GM12892 (cell line): ENCODE measurements around the gene DHRSX.

Source experiments
- POLR2A ChIP-seq: IDR thresholded peaks from 2 replicates; pipeline ENCODE4 v1.6.1; 2011; ENCODE audit warnings: low read depth, low read length, control low read depth
- POLR2AphosphoS5 ChIP-seq: IDR thresholded peaks from 2 replicates; pipeline ENCODE4 v1.6.1; 2011; ENCODE audit warnings: low read depth, low read length, control low read depth
- TAF1 ChIP-seq: IDR thresholded peaks from 2 replicates; pipeline ENCODE4 v1.6.1; 2011; ENCODE audit warnings: low read depth, mild to moderate bottlenecking, control low read depth, low read length, borderline replicate concordance

GRCh38 chrX:2418000-2418399 lies 82.8 kb downstream of the DHRSX start:
- TF ChIP-seq POLR2A (no peak), POLR2AphosphoS5 (no peak), TAF1 (no peak)
